SK-N-SH (cell line): ENCODE measurements around the gene DCAF6.

Experiments used
- MAX ChIP-seq: IDR thresholded peaks from 2 replicates; pipeline ENCODE4 v1.4.0; 2012; ENCODE audit warnings: low read depth
- MXI1 ChIP-seq: IDR thresholded peaks from 2 replicates; pipeline ENCODE4 v1.6.1; 2012; ENCODE audit warnings: mild to moderate bottlenecking, low read depth, low read length, improper control_type of control experiment
- NRF1 ChIP-seq: IDR thresholded peaks from 2 replicates; pipeline ENCODE4 v1.6.1; 2012; ENCODE audit warnings: low read depth, mild to moderate bottlenecking, low read length
- RFX5 ChIP-seq: IDR thresholded peaks from 2 replicates; pipeline ENCODE4 v1.6.1; 2012; ENCODE audit warnings: mild to moderate bottlenecking, improper control_type of control experiment, low read length

- TF ChIP-seq MAX, result no peak
- no peak for TF ChIP-seq MXI1
- TF ChIP-seq RFX5, result no peak
- TF ChIP-seq NRF1, result no peak
These were observed 147.2 kb downstream of the DCAF6 start for GRCh38 chr1:168083456-168084325.
